Measurements from ENCODE around the gene CPHXL2.

GRCh38 chr16:75718452-75718851, 41.6 kb upstream of the CPHXL2 start:
- TF ChIP-seq WT1 (tag by site-specific recombination; IDR thresholded peaks at IDR 0.05) (no peak), INSM2 (tag by site-specific recombination; IDR thresholded peaks at IDR 0.05) (no peak), CTCF (tag by site-specific recombination; IDR thresholded peaks at IDR 0.05) (no peak), PBX3 (CRISPR knock-in tag; IDR thresholded peaks at IDR 0.05) (no peak), ZNF324 (tag by site-specific recombination; IDR thresholded peaks at IDR 0.05) (no peak), ZNF544 (tag by site-specific recombination; IDR thresholded peaks at IDR 0.05) (no peak), ZSCAN23 (tag by site-specific recombination; IDR thresholded peaks at IDR 0.05) (no peak), ZNF747 (tag by site-specific recombination; IDR thresholded peaks at IDR 0.05) (no peak), BCL11A (tag by site-specific recombination; IDR thresholded peaks at IDR 0.05; ENCODE audit: low read depth) (no peak), ZNF223 (tag by site-specific recombination; IDR thresholded peaks at IDR 0.05) (no peak), ELK4 (IDR thresholded peaks at IDR 0.05; ENCODE audit: borderline replicate concordance, low read depth, low read length) (no peak), SETDB1 (IDR thresholded peaks at IDR 0.05; ENCODE audit: insufficient read length, low read length) (no peak), MYNN (tag by site-specific recombination; IDR thresholded peaks at IDR 0.05; ENCODE audit: borderline replicate concordance) (no peak), ZNF2 (tag by site-specific recombination; IDR thresholded peaks at IDR 0.05) (no peak)
